Activated T-helper 2 cell treated with anti-CD3 and anti-CD28 coated beads, Interferon-gamma antibody, Interleukin-2, Interleukin-4, amounts not matched to agents 10 μg/mL and 5 μg/mL and 100 μg/mL, durations not matched to agents 14 hours and 24 hours and 36 hours (primary cell): ENCODE data around the gene HEMK1. TPM values are rescaled to one million over a fixed set of nuclear protein-coding genes. Genes with fewer than 3 reads are reported as not detected.

ENCODE experiments used
- DNase-seq: peaks from one replicate; pipeline ENCODE4 v3.0.0; 2021; ENCODE audit warnings: low spot score
- H3K27ac Mint-ChIP-seq: one replicate; pipeline ENCODE4 v1.8.0; 2021; ENCODE audit warnings: mixed read lengths
- H3K27me3 Mint-ChIP-seq: one replicate; pipeline ENCODE4 v1.8.0; 2021; ENCODE audit warnings: low read depth, mixed read lengths
- H3K36me3 Mint-ChIP-seq: one replicate; pipeline ENCODE4 v1.8.0; 2021; ENCODE audit warnings: low read depth, mixed read lengths
- H3K4me1 Mint-ChIP-seq: one replicate; pipeline ENCODE4 v1.8.0; 2021; ENCODE audit warnings: low read depth, mixed read lengths
- H3K4me3 Mint-ChIP-seq: one replicate; pipeline ENCODE4 v1.8.0; 2021; ENCODE audit warnings: low read depth, mild to moderate bottlenecking, moderate library complexity, mixed read lengths
- H3K9me3 Mint-ChIP-seq: one replicate; pipeline ENCODE4 v1.8.0; 2021; ENCODE audit warnings: mixed read lengths
- intact Hi-C: fragments of 100-400 bp; cut with micrococcal nuclease; formaldehyde crosslinking; loops from one replicate; pipeline ENCODE4 v1.15.1; 2023
- total RNA-seq: library from RNA; stranded (reverse); gene quantifications from 2 replicates; pipeline ENCODE4 v1.2.3, GENCODE V29; 2022

HEMK1 gene
- total RNA-seq, 1 donor from 2014 or later = 61.7 TPM

DNA sequence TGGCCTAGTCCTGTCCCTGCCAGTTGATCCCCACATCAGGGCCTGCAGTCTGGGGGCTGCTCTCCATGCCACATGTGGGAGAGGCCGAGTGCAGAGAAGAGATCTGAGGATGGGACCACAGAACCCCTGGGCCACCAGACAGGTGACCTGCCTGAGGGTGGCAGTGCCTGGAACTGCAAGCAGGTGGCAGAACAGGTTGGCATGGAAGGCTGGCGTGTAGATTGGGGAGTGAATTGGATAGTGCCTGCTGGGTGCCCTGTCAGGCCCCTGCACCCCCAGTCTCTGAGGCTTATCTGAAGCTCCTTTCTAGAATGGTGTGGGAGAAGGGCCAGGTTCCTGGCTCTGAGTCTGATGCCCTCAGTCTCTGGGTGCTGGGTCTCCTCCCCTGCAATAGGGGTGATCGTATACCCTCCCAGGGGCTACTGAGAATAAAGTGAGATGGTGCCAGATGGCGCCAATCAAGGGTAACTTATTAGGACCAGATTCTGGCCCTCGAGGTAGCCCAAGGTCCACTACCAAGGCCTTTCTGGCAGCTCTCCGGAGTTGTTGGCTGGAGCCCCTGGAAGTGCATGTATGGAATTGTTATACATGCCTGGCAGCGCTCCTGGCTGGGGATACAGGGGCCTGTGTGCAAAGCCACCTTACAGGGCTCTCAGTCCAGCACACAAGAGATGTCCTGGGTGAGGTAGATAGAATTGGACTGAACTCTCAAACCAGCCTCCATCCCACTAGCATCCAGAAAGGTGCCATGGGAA is 17.5 kb upstream of the HEMK1 start:
- H3K27me3 Mint-ChIP-seq = no peaks in the 10 kb centered on the region
- H3K27ac Mint-ChIP-seq = no peak overlapping the region
- intact Hi-C loops = loop anchor here (5.0 kb wide), 1 partner anchor 35 kb away; no protein-coding TSS in a partner anchor
- no peaks in the 10 kb centered on the region for H3K9me3 Mint-ChIP-seq
- H3K4me1 Mint-ChIP-seq = peaks cover 5% of the 10 kb centered on the region
- DNase-seq = no peak
- no peaks in the 10 kb centered on the region for H3K36me3 Mint-ChIP-seq
- no peak overlapping the region for H3K4me3 Mint-ChIP-seq

DNA sequence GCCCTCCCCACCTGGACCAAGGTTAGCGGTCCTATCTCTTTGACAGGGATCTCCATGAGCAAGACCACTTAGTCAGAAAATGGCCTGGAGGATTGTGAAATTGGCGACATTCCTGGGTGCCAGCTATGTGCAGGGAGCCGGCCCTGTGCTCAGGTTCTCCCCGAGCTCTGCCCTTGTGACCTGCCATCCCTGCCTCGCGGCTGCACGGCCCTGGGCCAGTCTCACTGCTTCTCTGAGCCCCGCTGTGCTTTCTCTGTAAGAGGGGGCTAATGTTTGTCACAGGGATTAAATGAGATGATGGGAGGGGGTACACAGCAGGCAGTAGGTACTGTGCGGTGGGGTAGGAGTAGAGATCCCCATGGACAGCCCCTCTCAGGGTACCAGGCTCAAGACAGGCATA is 16.7 kb upstream of the HEMK1 start:
- H3K27ac Mint-ChIP-seq = no peak overlapping the region
- intact Hi-C loops = loop anchor here (5.0 kb wide), 1 partner anchor 35 kb away; no protein-coding TSS in a partner anchor
- no peaks in the 10 kb centered on the region for H3K36me3 Mint-ChIP-seq
- H3K4me1 Mint-ChIP-seq = peaks cover 5% of the 10 kb centered on the region
- H3K9me3 Mint-ChIP-seq = no peaks in the 10 kb centered on the region
- no peak for DNase-seq
- no peaks in the 10 kb centered on the region for H3K27me3 Mint-ChIP-seq
- H3K4me3 Mint-ChIP-seq = no peak overlapping the region

DNA sequence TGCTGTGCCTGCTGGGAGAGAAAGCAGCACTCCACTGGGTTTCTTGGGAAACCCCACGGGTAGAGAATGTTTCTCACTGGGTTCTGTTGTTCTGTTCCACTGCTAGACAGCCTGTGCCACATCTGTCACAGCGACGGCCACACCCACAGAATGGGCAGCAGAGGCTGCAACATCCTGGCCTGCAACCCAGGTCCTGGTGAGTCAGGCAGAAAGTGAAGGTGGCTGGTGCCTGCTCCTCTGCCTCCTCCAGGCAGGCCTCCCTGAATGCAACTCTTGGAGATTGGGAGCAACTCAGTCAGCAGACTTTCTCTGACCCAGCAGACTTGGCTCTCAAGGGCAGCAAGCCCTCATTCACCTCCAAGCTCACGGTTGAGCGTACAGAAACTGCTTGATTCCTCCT is 14.8 kb upstream of the HEMK1 start:
- Mint-ChIP-seq H3K36me3 (peaks cover 9% of the 10 kb centered on the region), H3K9me3 (no peaks in the 10 kb centered on the region), H3K27me3 (no peaks in the 10 kb centered on the region), H3K4me3 (no peak overlapping the region), H3K4me1 (peaks cover 5% of the 10 kb centered on the region), H3K27ac (no peak overlapping the region)
- no peak for DNase-seq
- intact Hi-C loops = loop anchor here (5.0 kb wide), 1 partner anchor 37 kb away; no protein-coding TSS in a partner anchor

DNA sequence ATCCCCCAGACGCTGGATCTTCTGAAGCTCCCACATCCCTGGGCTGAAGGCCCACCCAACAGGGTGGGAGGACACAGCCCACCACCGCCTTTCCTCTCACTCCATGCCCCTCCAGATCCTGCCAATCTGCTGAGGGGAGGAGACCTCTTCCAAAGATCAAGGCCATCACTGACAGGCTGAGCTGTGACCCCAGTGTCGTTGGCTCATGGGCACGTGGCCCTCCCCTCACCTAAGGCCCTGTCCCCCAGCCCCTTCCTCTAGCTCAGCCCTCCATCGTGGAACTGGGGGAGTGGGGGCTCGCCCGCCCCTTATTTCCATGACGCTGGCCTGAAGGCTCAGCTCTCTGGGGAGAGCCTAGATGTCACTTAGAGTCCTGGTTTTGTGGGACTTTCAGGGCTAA is 12.2 kb upstream of the HEMK1 start:
- DNase-seq = no peak
- no peaks in the 10 kb centered on the region for H3K27me3 Mint-ChIP-seq
- H3K9me3 Mint-ChIP-seq = no peaks in the 10 kb centered on the region
- H3K27ac Mint-ChIP-seq = no peak overlapping the region
- intact Hi-C loops = no loop called here
- H3K4me3 Mint-ChIP-seq = no peak overlapping the region
- H3K4me1 Mint-ChIP-seq = peaks cover 5% of the 10 kb centered on the region
- H3K36me3 Mint-ChIP-seq = peaks cover 9% of the 10 kb centered on the region

DNA sequence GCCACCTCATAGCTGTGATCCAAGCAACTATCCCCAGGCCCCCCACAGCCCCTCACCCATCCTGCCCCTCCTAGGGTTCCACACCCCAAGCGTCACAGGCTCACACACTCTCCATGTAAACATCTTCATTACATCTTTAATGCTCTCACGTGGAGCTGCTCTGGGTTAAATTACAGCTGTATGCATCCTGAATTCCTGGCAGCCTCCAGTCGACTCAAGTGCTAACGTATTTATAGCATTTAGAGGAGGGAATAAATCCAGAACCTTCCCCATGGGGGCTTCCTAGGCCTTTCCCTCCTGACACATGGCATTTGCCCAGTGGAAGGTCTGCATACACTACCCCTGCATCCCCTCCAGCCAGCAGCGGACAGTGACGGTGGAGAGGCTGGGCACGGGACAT is 11.4 kb upstream of the HEMK1 start:
- Mint-ChIP-seq H3K27me3 (no peaks in the 10 kb centered on the region), H3K4me1 (peaks cover 7% of the 10 kb centered on the region), H3K36me3 (peaks cover 9% of the 10 kb centered on the region), H3K4me3 (no peak overlapping the region), H3K27ac (no peak overlapping the region), H3K9me3 (no peaks in the 10 kb centered on the region)
- intact Hi-C loops = no loop called here
- no peak for DNase-seq

DNA sequence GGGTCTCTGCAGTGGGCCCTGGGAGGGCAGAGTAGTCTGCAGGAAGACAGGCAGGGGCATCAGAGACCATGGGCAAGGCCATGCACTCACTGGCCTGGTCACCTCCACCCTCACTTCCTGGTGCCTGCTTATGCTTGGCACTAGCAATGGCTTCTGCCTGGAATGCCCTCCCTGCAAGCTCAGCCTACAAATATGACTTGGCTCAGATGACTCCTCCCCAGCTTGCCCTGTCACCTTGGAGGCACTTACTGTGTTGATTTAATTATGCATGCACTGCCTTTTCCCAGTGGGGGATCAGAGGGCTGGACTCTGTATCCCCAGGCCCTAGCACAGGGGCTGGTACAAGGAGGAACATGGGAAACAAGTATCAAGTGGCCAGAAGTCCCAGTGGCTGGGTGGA is 9.6 kb upstream of the HEMK1 start:
- peaks cover 21% of the 10 kb centered on the region for H3K36me3 Mint-ChIP-seq
- intact Hi-C loops = no loop called here
- no peak for DNase-seq
- H3K27me3 Mint-ChIP-seq = no peaks in the 10 kb centered on the region
- no peak overlapping the region for H3K4me3 Mint-ChIP-seq
- no peak overlapping the region for H3K27ac Mint-ChIP-seq
- no peaks in the 10 kb centered on the region for H3K9me3 Mint-ChIP-seq
- H3K4me1 Mint-ChIP-seq = peaks cover 13% of the 10 kb centered on the region

DNA sequence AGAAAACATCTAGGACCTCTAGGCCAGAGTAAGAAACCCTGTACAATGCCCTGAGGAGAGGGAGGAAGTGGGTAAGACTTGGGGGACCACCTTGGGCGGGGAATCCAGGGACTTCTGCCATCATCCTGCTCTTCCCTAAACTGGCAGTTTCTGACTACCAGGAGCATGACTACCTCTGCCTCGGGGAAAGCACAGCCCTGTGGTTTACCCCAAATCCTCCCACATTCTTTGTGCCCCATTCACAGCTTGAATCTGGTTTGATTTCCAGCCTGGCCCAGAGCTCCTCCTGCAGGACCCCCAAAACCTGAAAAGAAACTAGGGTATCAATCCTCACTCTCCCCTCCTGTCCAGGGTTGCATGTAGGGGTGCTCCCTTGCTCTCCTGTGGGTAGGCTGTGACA is 6.5 kb upstream of the HEMK1 start:
- H3K27me3 Mint-ChIP-seq = no peaks in the 10 kb centered on the region
- H3K36me3 Mint-ChIP-seq = peaks cover 24% of the 10 kb centered on the region
- no peak for DNase-seq
- peaks cover 28% of the 10 kb centered on the region for H3K4me1 Mint-ChIP-seq
- no peaks in the 10 kb centered on the region for H3K9me3 Mint-ChIP-seq
- H3K27ac Mint-ChIP-seq = no peak overlapping the region
- no peak overlapping the region for H3K4me3 Mint-ChIP-seq
- intact Hi-C loops = no loop called here

DNA sequence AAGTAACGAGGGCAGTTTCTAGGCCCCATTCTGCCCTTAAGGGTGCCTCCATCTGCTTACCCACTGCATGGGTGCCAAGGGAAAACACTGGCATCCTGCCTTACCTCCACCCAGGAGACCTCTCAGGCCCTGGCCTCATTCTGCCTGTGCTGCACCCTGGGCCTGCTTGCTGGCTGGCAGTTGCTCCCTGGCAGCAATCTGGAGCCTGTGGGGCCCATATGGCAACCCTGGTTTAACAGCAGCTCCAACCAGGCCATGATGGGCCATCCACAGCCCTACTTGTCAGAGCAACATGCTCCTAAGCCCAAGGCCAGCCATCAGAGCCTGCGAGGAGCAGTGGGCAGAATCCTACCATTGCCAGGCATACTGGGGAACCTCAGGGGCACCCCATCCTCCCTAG is 5.5 kb upstream of the HEMK1 start:
- Mint-ChIP-seq H3K4me1 (peaks cover 29% of the 10 kb centered on the region), H3K9me3 (no peaks in the 10 kb centered on the region)
- intact Hi-C loops = no loop called here

DNA sequence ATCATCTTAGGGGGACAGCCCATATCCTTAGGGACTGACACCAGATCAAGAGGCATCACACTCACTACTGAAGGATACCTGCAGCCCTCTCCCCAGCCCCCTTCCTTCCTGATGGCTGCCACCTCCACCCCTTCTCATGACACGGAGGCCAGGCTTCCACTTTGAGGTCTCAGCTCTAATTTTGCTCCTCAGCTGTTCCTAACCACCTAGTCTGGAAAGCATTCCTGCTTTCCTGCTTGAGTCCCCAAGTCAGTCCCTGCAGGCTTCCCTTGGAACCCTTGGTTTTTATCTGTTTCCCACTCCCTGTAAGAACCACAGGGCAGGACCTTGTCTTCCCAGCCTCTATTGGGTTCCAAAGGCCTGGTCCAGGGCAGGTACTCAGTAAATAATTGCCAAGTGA is 5.0 kb upstream of the HEMK1 start:
- H3K27me3 Mint-ChIP-seq = no peaks in the 10 kb centered on the region
- peaks cover 16% of the 10 kb centered on the region for H3K36me3 Mint-ChIP-seq
- DNase-seq = no peak
- H3K4me1 Mint-ChIP-seq = peaks cover 29% of the 10 kb centered on the region
- no peak overlapping the region for H3K4me3 Mint-ChIP-seq
- H3K9me3 Mint-ChIP-seq = no peaks in the 10 kb centered on the region
- H3K27ac Mint-ChIP-seq = peak overlapping the region; percentile 21
- intact Hi-C loops = no loop called here

More for the DNA sequence above, 5.5 kb upstream of the HEMK1 start:
- no peak overlapping the region for H3K4me3 Mint-ChIP-seq
- no peak for DNase-seq
- no peak overlapping the region for H3K27ac Mint-ChIP-seq
- peaks cover 20% of the 10 kb centered on the region for H3K36me3 Mint-ChIP-seq
- H3K27me3 Mint-ChIP-seq = no peaks in the 10 kb centered on the region

DNA sequence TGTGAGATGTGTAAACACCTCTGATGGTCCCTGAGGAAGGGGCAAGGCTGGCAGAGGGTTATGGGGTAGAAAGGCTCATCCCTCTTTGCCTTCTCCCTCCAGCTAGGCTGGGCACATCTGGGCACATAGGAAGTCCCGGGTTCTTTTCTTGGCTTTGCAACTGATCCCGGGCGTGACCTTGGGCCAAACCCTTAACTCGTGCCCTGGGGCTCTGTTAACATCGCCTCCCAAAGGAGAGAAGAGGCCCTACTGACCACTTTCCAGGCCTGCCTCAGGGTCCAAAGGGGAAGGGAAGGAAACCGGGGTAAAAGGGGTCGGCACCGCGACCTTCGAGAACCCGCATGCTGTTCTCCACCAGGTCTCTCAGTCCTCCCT is 2.3 kb upstream of the HEMK1 start:
- Mint-ChIP-seq H3K9me3 (no peaks in the 10 kb centered on the region), H3K27me3 (no peaks in the 10 kb centered on the region), H3K36me3 (peaks cover 41% of the 10 kb centered on the region), H3K4me1 (peaks cover 49% of the 10 kb centered on the region), H3K27ac (peak overlapping the region; percentile 53), H3K4me3 (peak overlapping the region; percentile 95)
- DNase-seq = no peak
- intact Hi-C loops = loop anchor here (5.0 kb wide), 2 partner anchors 215 to 1375 kb away; partner anchors contain the start of genes CYB561D2, NPRL2, PARP3 and RRP9

DNA sequence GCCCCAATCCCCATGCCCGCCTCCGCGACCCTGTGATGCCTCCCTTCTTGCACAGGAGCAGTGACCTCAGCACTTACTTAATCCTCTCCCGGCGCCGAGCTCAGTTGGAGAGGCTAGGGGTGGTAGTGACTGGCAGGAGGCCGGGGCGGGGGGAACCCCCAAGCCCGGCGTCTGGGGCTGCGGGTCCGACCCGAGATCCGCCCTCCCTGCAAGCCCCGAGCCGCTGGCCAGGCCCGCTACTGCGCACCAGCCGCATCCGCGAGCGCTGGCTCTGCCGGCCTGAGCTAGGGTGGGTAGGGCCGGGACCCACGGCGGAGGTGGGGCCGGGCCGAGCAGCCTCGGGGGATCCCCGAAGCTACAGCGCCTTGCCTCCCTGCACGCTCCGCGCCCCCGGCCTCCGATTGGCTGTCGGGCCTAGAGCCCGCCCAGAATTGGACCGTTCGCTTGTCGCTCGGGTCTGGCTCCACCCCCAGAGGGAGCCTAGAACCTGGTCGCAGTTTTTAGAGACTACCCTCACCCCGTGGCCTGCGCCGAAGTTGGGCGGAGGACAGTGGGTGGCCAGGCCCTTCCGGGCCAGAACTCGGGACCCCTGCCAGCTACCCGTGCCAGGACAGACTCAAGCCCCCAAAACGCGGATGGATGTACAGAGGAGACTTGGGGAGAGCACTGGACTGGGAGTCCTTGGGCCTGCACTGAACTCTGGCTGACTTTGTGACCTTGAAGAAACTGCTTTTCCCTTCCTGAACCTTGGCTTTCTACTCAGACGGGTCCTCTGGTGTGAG is 1.7 kb upstream of the HEMK1 start, which contains the start of gene C3orf18:
C3orf18 (minus strand) TSS at position 362 of the 782 bp plus-strand sequence. CDS start 2,048 bp downstream, outside the sequence.
- Mint-ChIP-seq H3K4me3 (peak within 1 kb of the TSS; percentile 95), H3K4me1 (peaks cover 54% of the 10 kb centered on the region), H3K27me3 (no peaks in the 10 kb centered on the region), H3K9me3 (no peaks in the 10 kb centered on the region), H3K36me3 (peaks cover 46% of the 10 kb centered on the region), H3K27ac (peak within 1 kb of the TSS; percentile 96)
- DNase-seq = peak; percentile 96
- intact Hi-C loops = loop anchor here (2.0 to 5.0 kb wide), 3 partner anchors 215 to 1375 kb away; partner anchors contain the start of genes CYB561D2, MANF, NPRL2 and PARP3

DNA sequence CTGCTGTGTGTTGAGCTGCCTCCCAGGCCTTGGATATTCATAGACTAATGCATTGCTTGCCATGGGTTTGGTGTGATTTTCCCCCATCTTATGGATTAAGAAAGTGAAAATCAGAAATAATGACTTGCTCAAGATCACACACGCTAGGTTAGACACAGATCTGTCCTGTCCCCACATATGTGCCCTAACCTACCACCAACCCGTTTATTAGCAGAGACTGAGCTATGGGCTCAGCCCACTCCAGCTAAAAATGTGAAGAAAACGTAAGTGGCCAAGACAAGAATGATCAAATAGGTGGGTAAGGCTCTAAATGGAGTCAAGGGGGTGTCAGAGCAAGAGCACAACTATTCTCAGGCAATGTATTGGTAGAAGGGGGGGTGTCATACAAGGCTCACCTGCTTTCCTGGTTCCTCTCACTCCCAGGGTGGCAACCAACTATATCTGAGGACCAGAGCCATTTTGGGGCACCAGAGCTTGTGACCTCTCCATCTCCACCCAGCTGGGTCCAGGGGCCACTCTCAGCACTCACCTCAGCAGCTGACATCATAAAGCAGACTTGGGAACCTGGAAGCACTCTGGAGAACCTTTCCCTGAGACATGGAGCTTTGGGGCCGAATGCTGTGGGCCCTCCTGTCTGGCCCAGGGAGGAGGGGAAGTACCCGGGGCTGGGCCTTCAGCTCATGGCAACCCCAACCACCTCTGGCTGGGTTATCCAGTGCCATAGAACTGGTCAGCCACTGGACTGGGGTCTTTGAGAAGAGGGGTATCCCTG is 1.4 kb downstream of the HEMK1 start:
- Mint-ChIP-seq H3K36me3 (peaks cover 48% of the 10 kb centered on the region), H3K4me3 (peak overlapping the region; percentile 95), H3K9me3 (no peaks in the 10 kb centered on the region), H3K27me3 (no peaks in the 10 kb centered on the region), H3K27ac (peak overlapping the region; percentile 93), H3K4me1 (peaks cover 69% of the 10 kb centered on the region)
- intact Hi-C loops = loop anchor here (5.0 kb wide), 2 partner anchors 102 to 802 kb away; partner anchors contain the start of gene DOCK3
- DNase-seq = no peak
